RCC 7860 (cell line): ENCODE results near the gene SKAP1.
A peak's percentile ranks its signal among the peaks of the same experiment; 100 is the strongest.

Experiments
- DNase-seq: peaks from one replicate; pipeline ENCODE4 v3.0.0-alpha.2; 2015; ENCODE audit warnings: low spot score
- FAIRE-seq: peaks from 2 replicates; lab custom pipeline; 2012; peaks lifted over from hg19 to GRCh38; lab: Jason Lieb, UNC

The SKAP1 gene

GRCh38 chr17:48127371-48128051, 302.5 kb downstream of the SKAP1 start:
- FAIRE-seq = peak; percentile 86
- peak; percentile 83 for DNase-seq

DNA sequence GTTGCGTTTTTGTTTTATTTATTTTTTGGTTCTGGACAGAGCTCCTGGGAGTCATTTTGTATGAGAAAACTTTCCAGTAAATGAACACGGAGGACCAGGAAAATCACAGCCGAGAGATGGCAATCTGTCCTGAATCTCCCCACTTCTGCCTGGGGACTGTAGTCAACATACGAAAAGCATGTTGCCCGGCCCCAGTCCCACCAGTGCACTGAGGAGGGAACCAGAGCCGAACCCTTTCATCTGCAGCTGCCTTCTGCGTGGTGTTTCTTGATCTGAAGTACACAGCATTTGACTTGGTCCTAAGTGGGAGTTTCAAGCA, 303.5 kb downstream of the SKAP1 start:
- FAIRE-seq (no peak), DNase-seq (no peak)

GRCh38 chr17:48125829-48126531, 304.0 kb downstream of the SKAP1 start:
- FAIRE-seq (no peak), DNase-seq (no peak)

DNA sequence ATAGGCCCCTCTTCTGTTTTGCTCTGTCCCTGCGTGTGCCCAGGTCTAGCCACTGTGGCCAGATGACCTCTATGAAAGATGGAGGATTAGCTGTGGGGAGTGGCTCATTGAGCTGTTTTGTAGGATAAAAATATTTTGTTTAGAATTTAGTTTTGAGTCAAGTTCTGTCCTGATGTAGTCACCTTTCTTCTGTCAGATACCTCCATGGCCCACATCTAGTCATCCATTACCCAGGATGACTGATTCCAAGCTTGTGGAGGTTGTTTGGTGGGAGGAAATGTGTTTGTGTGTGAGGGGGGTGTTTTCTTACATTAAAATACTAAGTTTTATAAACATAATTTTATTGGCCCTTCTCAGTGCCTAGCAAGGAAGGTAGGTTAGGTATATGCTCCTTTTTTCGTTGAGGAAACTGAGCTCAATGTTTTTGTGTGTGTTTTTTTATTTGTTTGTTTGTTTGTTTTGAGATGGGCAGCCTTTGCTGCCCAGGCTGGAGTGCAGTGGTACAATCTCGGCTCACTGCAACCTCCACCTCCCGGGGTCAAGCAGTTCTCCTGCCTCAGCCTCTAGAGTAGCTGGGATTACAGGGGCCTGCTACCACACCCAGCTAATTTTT, 306.1 kb downstream of the SKAP1 start:
- FAIRE-seq = no peak
- DNase-seq = no peak

- FAIRE-seq (no peak), DNase-seq (no peak)
Observed at GRCh38 chr17:48123111-48123510, 306.9 kb downstream of the SKAP1 start.

DNA sequence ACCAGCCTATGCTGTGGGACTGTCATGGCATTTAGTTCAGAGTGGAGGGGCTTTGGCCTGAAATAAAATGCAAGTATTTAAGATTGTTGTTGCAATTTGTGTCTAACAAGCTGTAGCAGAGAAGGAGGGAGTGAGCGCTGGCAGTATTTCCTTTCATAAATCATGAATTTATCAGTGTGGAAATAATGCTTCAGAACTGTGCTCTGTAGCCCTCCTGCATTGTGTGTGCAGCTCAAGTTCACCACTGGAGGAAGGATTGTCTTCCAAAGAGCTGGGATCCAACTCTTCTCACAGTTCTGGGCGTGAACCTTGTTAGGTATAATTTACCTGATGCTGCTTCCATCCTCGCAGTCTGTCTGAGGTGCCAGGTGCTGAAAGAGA, 307.4 kb downstream of the SKAP1 start:
- FAIRE-seq (no peak), DNase-seq (no peak)

GRCh38 chr17:48121923-48122664, 307.9 kb downstream of the SKAP1 start:
- DNase-seq = no peak
- no peak for FAIRE-seq

- no peak for DNase-seq
- no peak for FAIRE-seq
Observed at GRCh38 chr17:48113201-48113676, 316.8 kb downstream of the SKAP1 start.

GRCh38 chr17:48111937-48112241, 318.1 kb downstream of the SKAP1 start:
- no peak for DNase-seq
- FAIRE-seq = no peak

GRCh38 chr17:48110761-48111160, 319.3 kb downstream of the SKAP1 start:
- DNase-seq = no peak
- FAIRE-seq = no peak

DNA sequence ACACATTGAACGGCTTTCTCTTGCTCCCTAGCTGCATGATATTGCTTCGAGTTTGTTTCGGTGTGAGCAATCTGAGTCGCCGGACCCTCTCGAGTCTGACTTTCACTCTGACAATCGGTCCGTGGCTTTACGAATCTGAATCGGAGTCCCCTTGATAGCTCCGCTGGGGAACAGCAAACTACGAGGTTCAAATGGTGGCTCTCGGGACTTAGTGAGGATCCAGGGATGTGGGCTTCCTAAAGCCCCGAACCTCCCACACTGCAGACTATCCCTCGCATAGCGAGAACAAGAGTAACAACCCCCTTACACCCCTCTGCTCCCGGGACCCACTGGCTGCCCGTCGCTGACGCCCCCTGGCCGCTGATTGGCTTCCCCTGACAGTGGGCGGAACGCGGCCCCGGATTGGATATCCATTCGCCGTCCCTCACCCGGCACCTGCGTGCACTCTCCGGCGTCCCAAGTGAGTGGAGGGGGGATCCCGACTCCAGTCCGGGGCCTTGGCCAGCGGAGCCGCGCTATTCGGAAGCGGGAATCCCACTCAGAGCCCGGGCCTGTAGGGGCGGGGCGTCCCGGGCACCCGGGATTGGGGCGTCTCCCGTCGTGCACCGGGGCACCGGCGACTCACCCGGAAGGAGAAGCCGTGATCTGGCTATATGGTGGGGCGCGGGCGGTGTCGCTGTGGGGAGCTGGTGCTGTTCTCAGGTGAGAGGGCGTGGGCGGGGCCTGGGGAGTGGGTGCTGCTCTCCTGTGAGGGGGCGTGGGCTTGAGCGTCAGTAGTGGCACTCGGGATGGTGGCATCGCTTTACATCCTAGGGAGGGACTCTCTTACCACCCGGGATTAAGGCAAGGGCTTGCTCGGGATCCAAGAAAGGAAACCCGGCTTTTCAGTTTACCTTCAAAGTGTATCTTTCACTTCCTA, 322.6 kb downstream of the SKAP1 start, which contains the start of gene SNX11:
TSS of gene SNX11 (plus strand) at position 630 of the 919 bp plus-strand sequence. CDS start 4,278 bp downstream, outside the sequence.
- FAIRE-seq = no peak

DNA sequence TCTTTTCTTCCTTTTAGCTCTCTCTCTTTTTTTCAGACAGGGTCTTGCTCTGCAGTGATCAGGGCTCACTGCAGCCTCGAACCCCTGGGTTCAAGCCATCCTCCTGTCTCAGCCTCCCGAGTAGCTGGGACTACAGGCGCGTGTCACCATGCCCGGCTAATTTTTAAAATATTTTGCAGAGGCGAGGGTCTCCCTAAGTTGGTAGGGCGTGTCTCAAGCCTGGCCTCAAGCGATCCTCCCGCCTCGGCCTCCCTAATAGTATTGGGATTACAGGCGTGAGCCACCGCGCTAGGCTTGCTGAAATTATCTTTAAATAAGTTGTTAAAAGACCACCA, 323.2 kb downstream of the SKAP1 start:
- DNase-seq = no peak
- FAIRE-seq = no peak

More for the DNA sequence above, 322.6 kb downstream of the SKAP1 start, which contains the start of gene SNX11:
- peak; percentile 66 for DNase-seq

- DNase-seq = no peak
- FAIRE-seq = no peak
Observed at GRCh38 chr17:48104440-48104839, 325.6 kb downstream of the SKAP1 start.

GRCh38 chr17:48102798-48103715, 327.0 kb downstream of the SKAP1 start:
- no peak for DNase-seq
- no peak for FAIRE-seq

- no peak for FAIRE-seq
- DNase-seq = no peak
Observed at GRCh38 chr17:48102043-48102750, 327.8 kb downstream of the SKAP1 start.

DNA sequence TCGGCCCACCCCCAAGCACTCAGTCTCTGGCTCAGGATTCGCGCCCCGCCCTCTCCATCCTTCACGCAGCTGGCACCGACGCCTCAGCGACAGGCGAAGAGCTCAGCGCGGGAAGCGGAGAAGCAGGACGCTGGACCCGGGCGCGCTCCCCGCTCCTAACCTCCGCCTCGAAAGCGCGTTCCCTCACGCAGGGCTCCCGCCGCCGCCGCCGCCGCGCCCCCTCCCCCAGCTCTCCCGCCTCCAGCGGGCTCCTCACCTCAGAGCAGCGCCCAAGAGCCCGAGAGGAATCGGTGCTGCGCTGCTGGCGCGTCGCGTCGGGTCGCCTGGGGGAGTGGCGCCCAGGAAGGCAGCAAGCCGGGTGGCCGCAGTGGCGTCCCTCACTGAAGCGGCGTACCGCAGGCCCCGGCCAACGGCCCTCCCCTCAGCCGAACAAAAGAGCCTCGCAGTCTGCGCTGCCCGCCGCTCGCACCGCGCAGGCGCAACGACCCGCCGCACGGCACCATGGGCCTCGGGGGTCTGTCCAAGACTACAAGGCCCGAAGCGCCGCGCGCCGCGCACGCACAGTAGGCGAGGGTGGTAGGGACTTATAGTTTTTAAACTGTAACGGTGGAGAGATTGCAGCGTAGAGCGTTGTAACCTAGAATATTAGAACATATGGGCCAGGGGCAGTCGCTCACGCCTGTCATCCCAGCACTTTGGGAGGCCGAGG, 328.8 kb downstream of the SKAP1 start, which contains the start of gene CBX1:
TSS of gene CBX1 (minus strand) at position 467 of the 709 bp plus-strand sequence. CDS start 24,474 bp downstream, outside the sequence.
- FAIRE-seq = no peak

DNA sequence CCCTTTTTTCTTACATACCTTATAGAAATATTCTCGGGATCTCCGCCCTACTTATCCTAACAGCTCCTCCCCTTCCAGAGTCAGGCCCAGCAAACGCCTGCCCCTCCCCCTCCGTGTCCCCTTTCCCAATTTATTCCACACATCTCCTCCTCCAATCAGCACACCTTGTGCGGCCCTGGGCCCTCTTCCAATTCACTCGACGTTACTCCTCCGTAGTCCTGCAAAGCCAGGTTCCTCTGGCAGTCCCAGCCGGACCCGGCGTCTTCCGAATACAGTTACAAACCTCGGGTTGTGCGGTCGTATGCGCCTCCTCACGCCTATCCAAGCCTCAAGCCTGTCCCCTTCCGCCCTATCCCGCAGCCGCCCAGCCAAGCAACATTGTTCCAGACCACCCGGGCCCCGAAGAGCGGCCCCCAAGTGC, 329.4 kb downstream of the SKAP1 start:
- no peak for FAIRE-seq
- peak; percentile 24 for DNase-seq

More for the DNA sequence above, 328.8 kb downstream of the SKAP1 start, which contains the start of gene CBX1:
- peak; percentile 88 for DNase-seq

- peak; percentile 10 for DNase-seq
Observed at GRCh38 chr17:48100160-48100559, 329.9 kb downstream of the SKAP1 start.

More at GRCh38 chr17:48100160-48100559, 329.9 kb downstream of the SKAP1 start:
- no peak for FAIRE-seq
